Measurements from ENCODE around the gene SYAP1. TPM values are rescaled to one million over a fixed set of nuclear protein-coding genes. Genes with fewer than 3 reads are reported as not detected.
A peak's percentile ranks its signal among the peaks of the same experiment; 100 is the strongest.

SYAP1 gene
- total and polyA plus RNA-seq, 4 experiments from 2014 or later, result 13.9 to 15.4 (median 14.5) TPM

- no peaks in the 10 kb centered on the region for H3K36me3 ChIP-seq (ENCODE audit: insufficient read depth, low read length)
- POLR2A ChIA-PET (ENCODE audit: partially characterized antibody), result interaction anchor here (0.9 kb wide), 1 partner anchor 842 kb away, joined by 3 read pairs; the partner anchor contains the start of gene AP1S2
- Mint-ChIP-seq H3K9me3 (no peaks in the 10 kb centered on the region), H3K4me3 (no peak overlapping the region), H3K27ac (no peak overlapping the region), H3K4me1 (peaks cover 0 to 2% (median 0%) of the 10 kb centered on the region in 4 donors), H3K27me3 (no peaks in the 10 kb centered on the region), H3K36me3 (peaks cover 3 to 9% of the 10 kb centered on the region in 2 donors)
- no peak overlapping the region for H3K4me3 ChIP-seq (ENCODE audit: low read length in 2 of 2)
- intact Hi-C loops (cut with micrococcal nuclease), result no loop called here
- no peak for DNase-seq
- no peaks in the 10 kb centered on the region for H3K9me3 ChIP-seq (ENCODE audit: control insufficient read depth in 1 of 2, low read length in 2 of 2)
- CTCF ChIA-PET (ENCODE audit: partially characterized antibody), result interaction anchor here (0.7 to 3.4 kb wide), 9 partner anchors 10 to 1347 kb away, joined by 3 to 12 read pairs (median 5); partner anchors contain the start of gene GRPR
- no peaks in the 10 kb centered on the region for H3K4me1 ChIP-seq (ENCODE audit: insufficient read depth, low read length)
- no peaks in the 10 kb centered on the region for H3K27me3 ChIP-seq (ENCODE audit: insufficient read depth, low read length)
- no peak overlapping the region for H3K27ac ChIP-seq (ENCODE audit: low read depth, low read length)
These were observed 22.5 kb upstream of the SYAP1 start for GRCh38 chrX:16696956-16697355.

GRCh38 chrX:16699389-16699788 lies 20.0 kb upstream of the SYAP1 start:
- Mint-ChIP-seq H3K4me3 (no peak overlapping the region), H3K27me3 (no peaks in the 10 kb centered on the region), H3K4me1 (peaks cover 0 to 2% (median 0%) of the 10 kb centered on the region in 4 donors), H3K36me3 (peaks cover 0 to 6% of the 10 kb centered on the region in 2 donors), H3K27ac (peak overlapping the region in 1 of 7 donors; percentile 42), H3K9me3 (no peaks in the 10 kb centered on the region)
- H3K27ac ChIP-seq (ENCODE audit: low read depth, low read length), result no peak overlapping the region
- CTCF ChIA-PET (ENCODE audit: partially characterized antibody), result no interaction called here
- no peaks in the 10 kb centered on the region for H3K36me3 ChIP-seq (ENCODE audit: insufficient read depth, low read length)
- H3K4me1 ChIP-seq (ENCODE audit: insufficient read depth, low read length), result no peaks in the 10 kb centered on the region
- H3K4me3 ChIP-seq (ENCODE audit: low read length in 2 of 2), result no peak overlapping the region
- intact Hi-C loops (cut with micrococcal nuclease), result no loop called here
- DNase-seq, result no peak
- no peaks in the 10 kb centered on the region for H3K27me3 ChIP-seq (ENCODE audit: insufficient read depth, low read length)
- POLR2A ChIA-PET (ENCODE audit: partially characterized antibody), result no interaction called here
- no peaks in the 10 kb centered on the region for H3K9me3 ChIP-seq (ENCODE audit: control insufficient read depth in 1 of 2, low read length in 2 of 2)

GRCh38 chrX:16700734-16701133 lies 18.7 kb upstream of the SYAP1 start:
- Histone ChIP-seq H3K9me3 (ENCODE audit: control insufficient read depth in 1 of 2, low read length in 2 of 2) (no peaks in the 10 kb centered on the region), H3K4me3 (ENCODE audit: low read length in 2 of 2) (no peak overlapping the region), H3K36me3 (ENCODE audit: insufficient read depth, low read length) (no peaks in the 10 kb centered on the region), H3K4me1 (ENCODE audit: insufficient read depth, low read length) (no peaks in the 10 kb centered on the region), H3K27me3 (ENCODE audit: insufficient read depth, low read length) (no peaks in the 10 kb centered on the region), H3K27ac (ENCODE audit: low read depth, low read length) (no peak overlapping the region)
- no peaks in the 10 kb centered on the region for H3K9me3 Mint-ChIP-seq
- no peak for DNase-seq
- peaks cover 0 to 6% of the 10 kb centered on the region in 2 donors for H3K36me3 Mint-ChIP-seq
- H3K4me3 Mint-ChIP-seq, result no peak overlapping the region
- no peak overlapping the region for H3K27ac Mint-ChIP-seq
- no peaks in the 10 kb centered on the region for H3K4me1 Mint-ChIP-seq
- CTCF ChIA-PET (ENCODE audit: partially characterized antibody), result no interaction called here
- intact Hi-C loops (cut with micrococcal nuclease), result no loop called here
- POLR2A ChIA-PET (ENCODE audit: partially characterized antibody), result no interaction called here
- no peaks in the 10 kb centered on the region for H3K27me3 Mint-ChIP-seq

GRCh38 chrX:16702700-16703599 lies 16.5 kb upstream of the SYAP1 start:
- intact Hi-C loops (cut with micrococcal nuclease), result no loop called here
- Histone ChIP-seq H3K27me3 (ENCODE audit: insufficient read depth, low read length) (no peaks in the 10 kb centered on the region), H3K4me1 (ENCODE audit: insufficient read depth, low read length) (no peaks in the 10 kb centered on the region), H3K36me3 (ENCODE audit: insufficient read depth, low read length) (no peaks in the 10 kb centered on the region), H3K4me3 (ENCODE audit: low read length in 2 of 2) (no peak overlapping the region), H3K27ac (ENCODE audit: low read depth, low read length) (no peak overlapping the region), H3K9me3 (ENCODE audit: control insufficient read depth in 1 of 2, low read length in 2 of 2) (no peaks in the 10 kb centered on the region)
- CTCF ChIA-PET (ENCODE audit: partially characterized antibody), result interaction anchor here (1.2 kb wide), 1 partner anchor 1232 kb away, joined by 3 read pairs; no protein-coding TSS in a partner anchor
- Mint-ChIP-seq H3K9me3 (no peaks in the 10 kb centered on the region), H3K27ac (no peak overlapping the region), H3K36me3 (peaks cover 0 to 3% of the 10 kb centered on the region in 2 donors), H3K4me3 (no peak overlapping the region), H3K4me1 (no peaks in the 10 kb centered on the region), H3K27me3 (no peaks in the 10 kb centered on the region)
- POLR2A ChIA-PET (ENCODE audit: partially characterized antibody), result no interaction called here
- no peak for DNase-seq

GRCh38 chrX:16705370-16705769 lies 14.0 kb upstream of the SYAP1 start:
- H3K27ac ChIP-seq (ENCODE audit: low read depth, low read length), result no peak overlapping the region
- Mint-ChIP-seq H3K27me3 (no peaks in the 10 kb centered on the region), H3K36me3 (no peaks in the 10 kb centered on the region), H3K4me3 (no peak overlapping the region), H3K4me1 (peaks cover 0 to 4% (median 0%) of the 10 kb centered on the region in 4 donors), H3K27ac (no peak overlapping the region), H3K9me3 (no peaks in the 10 kb centered on the region)
- H3K4me3 ChIP-seq (ENCODE audit: low read length in 2 of 2), result no peak overlapping the region
- DNase-seq, result no peak
- intact Hi-C loops (cut with micrococcal nuclease), result no loop called here
- no peaks in the 10 kb centered on the region for H3K9me3 ChIP-seq (ENCODE audit: control insufficient read depth in 1 of 2, low read length in 2 of 2)
- H3K27me3 ChIP-seq (ENCODE audit: insufficient read depth, low read length), result no peaks in the 10 kb centered on the region
- no peaks in the 10 kb centered on the region for H3K4me1 ChIP-seq (ENCODE audit: insufficient read depth, low read length)
- no peaks in the 10 kb centered on the region for H3K36me3 ChIP-seq (ENCODE audit: insufficient read depth, low read length)
- ChIA-PET POLR2A (ENCODE audit: partially characterized antibody) (no interaction called here), CTCF (ENCODE audit: partially characterized antibody) (no interaction called here)

- Mint-ChIP-seq H3K27ac (no peak overlapping the region), H3K4me3 (no peak overlapping the region), H3K36me3 (peaks cover 0 to 2% of the 10 kb centered on the region in 2 donors), H3K9me3 (no peaks in the 10 kb centered on the region), H3K27me3 (no peaks in the 10 kb centered on the region), H3K4me1 (peaks cover 7 to 22% (median 13%) of the 10 kb centered on the region in 4 donors)
- DNase-seq, result no peak
- Histone ChIP-seq H3K9me3 (ENCODE audit: control insufficient read depth in 1 of 2, low read length in 2 of 2) (no peaks in the 10 kb centered on the region), H3K4me1 (ENCODE audit: insufficient read depth, low read length) (no peaks in the 10 kb centered on the region), H3K4me3 (ENCODE audit: low read length in 2 of 2) (no peak overlapping the region), H3K36me3 (ENCODE audit: insufficient read depth, low read length) (no peaks in the 10 kb centered on the region), H3K27me3 (ENCODE audit: insufficient read depth, low read length) (no peaks in the 10 kb centered on the region), H3K27ac (ENCODE audit: low read depth, low read length) (no peak overlapping the region)
- POLR2A ChIA-PET (ENCODE audit: partially characterized antibody), result no interaction called here
- intact Hi-C loops (cut with micrococcal nuclease), result no loop called here
- CTCF ChIA-PET (ENCODE audit: partially characterized antibody), result no interaction called here
These were observed 11.4 kb upstream of the SYAP1 start for GRCh38 chrX:16708016-16708415.

- Histone ChIP-seq H3K36me3 (ENCODE audit: insufficient read depth, low read length) (no peaks in the 10 kb centered on the region), H3K27ac (ENCODE audit: low read depth, low read length) (peak overlapping the region; percentile 41), H3K9me3 (ENCODE audit: control insufficient read depth in 1 of 2, low read length in 2 of 2) (no peaks in the 10 kb centered on the region), H3K4me3 (ENCODE audit: low read length in 2 of 2) (no peak overlapping the region), H3K4me1 (ENCODE audit: insufficient read depth, low read length) (no peaks in the 10 kb centered on the region), H3K27me3 (ENCODE audit: insufficient read depth, low read length) (no peaks in the 10 kb centered on the region)
- intact Hi-C loops (cut with micrococcal nuclease), result loop anchor here (10.0 kb wide), 2 partner anchors 857 to 1837 kb away; partner anchors contain the start of genes AP1S2, FANCB and MOSPD2
- Mint-ChIP-seq H3K27ac (peak overlapping the region; percentile 71 to 92 (median 87)), H3K36me3 (peaks cover 0 to 2% of the 10 kb centered on the region in 2 donors), H3K4me3 (peak overlapping the region; percentile 77 to 92 (median 84)), H3K9me3 (peaks cover 0 to 2% (median 0%) of the 10 kb centered on the region in 8 donors), H3K27me3 (no peaks in the 10 kb centered on the region), H3K4me1 (peaks cover 9 to 22% (median 13%) of the 10 kb centered on the region in 4 donors)
- no peak for DNase-seq
- ChIA-PET POLR2A (ENCODE audit: partially characterized antibody) (no interaction called here), CTCF (ENCODE audit: partially characterized antibody) (no interaction called here)
These were observed 8.1 kb upstream of the SYAP1 start for GRCh38 chrX:16711219-16711811.
